ENCODE data around the gene LRRC10B. TPM values are rescaled to one million over a fixed set of nuclear protein-coding genes. Genes with fewer than 3 reads are reported as not detected.

Gene LRRC10B
- total RNA-seq, 1 donor, result under 0.01 TPM

- no peak for TF ChIP-seq CTCF (IDR thresholded peaks at IDR 0.05; ENCODE audit: extremely low read depth, low read depth, low read length)
- Histone ChIP-seq H3K9me3 (ENCODE audit: low read depth, low read length) (no peaks in the 10 kb centered on the region), H3K4me1 (ENCODE audit: insufficient read depth, low read length) (peaks cover 25% of the 10 kb centered on the region), H3K4me2 (ENCODE audit: insufficient read depth, low read length) (no peak overlapping the region), H3K27me3 (ENCODE audit: insufficient read depth, low read length) (peaks cover 2% of the 10 kb centered on the region), H3K79me2 (ENCODE audit: insufficient read depth, low read length) (no peaks in the 10 kb centered on the region), H3K4me3 (ENCODE audit: insufficient read depth, low read length) (no peak overlapping the region), H3K36me3 (ENCODE audit: insufficient read depth, low read length) (no peaks in the 10 kb centered on the region), H2AFZ (ENCODE audit: low read length) (no peak overlapping the region), H3K27ac (ENCODE audit: low read depth, low read length) (no peak overlapping the region), H4K20me1 (ENCODE audit: insufficient read depth, low read length) (no peaks in the 10 kb centered on the region)
- peak; percentile 77 for DNase-seq (ENCODE audit: insufficient read length, low spot score, missing footprints)
These were observed 40.6 kb downstream of the LRRC10B start for GRCh38 chr11:61549177-61549576.

DNA sequence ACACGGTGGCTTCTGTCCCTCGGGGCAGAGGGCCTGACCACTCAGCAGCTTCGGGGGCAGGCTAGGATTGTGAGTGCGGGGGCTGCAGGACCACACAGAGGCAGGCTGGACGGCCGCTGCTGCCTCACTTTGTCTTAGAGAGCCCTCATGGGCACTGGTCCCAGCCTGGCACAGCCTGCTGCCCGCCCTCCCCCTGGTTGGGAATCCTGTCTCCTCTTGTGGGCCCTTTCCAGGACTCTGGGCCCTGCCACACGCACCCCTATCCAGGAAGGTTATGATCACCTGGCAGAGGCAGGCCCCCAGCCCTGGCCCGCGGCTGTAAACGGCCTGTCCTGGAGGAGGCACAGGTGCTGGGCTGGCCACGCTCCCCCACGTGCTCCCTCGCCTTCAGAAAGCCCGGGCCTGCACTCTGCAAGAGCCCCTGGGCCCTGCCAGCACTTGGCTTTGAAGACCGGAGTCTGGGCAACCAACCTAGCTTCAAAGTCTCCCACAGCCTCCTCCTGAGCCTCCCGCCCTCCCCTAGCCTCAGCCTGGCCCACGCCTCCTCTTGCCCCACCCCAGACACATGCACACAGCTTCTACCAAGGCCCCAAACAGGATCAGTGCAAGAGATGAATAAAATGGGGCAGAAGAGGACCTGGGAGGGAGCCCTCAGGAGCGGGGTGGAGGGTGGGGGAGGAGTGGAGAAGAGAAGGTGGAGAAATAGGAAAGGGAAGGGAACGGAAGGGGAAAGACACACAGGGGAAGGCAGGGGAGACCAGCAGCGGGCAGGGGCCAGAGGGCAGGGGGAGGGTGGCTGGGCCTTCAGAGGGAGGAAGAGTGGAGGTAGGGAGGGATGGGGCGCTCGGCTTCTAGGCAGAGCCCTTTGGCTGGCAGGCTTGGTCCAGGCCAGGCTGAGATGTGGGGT, 41.4 kb downstream of the LRRC10B start:
- H3K27me3 ChIP-seq (ENCODE audit: insufficient read depth, low read length), result peaks cover 9% of the 10 kb centered on the region
- DNase-seq (ENCODE audit: insufficient read length, low spot score, missing footprints), result peak; percentile 90
- no peaks in the 10 kb centered on the region for H3K9me3 ChIP-seq (ENCODE audit: low read depth, low read length)
- H3K4me1 ChIP-seq (ENCODE audit: insufficient read depth, low read length), result peaks cover 17% of the 10 kb centered on the region
- H3K27ac ChIP-seq (ENCODE audit: low read depth, low read length), result no peak overlapping the region
- H4K20me1 ChIP-seq (ENCODE audit: insufficient read depth, low read length), result no peaks in the 10 kb centered on the region
- no peaks in the 10 kb centered on the region for H3K79me2 ChIP-seq (ENCODE audit: insufficient read depth, low read length)
- H3K4me2 ChIP-seq (ENCODE audit: insufficient read depth, low read length), result no peak overlapping the region
- no peak for TF ChIP-seq CTCF (IDR thresholded peaks at IDR 0.05; ENCODE audit: extremely low read depth, low read depth, low read length)
- H3K4me3 ChIP-seq (ENCODE audit: insufficient read depth, low read length), result no peak overlapping the region
- H3K36me3 ChIP-seq (ENCODE audit: insufficient read depth, low read length), result no peaks in the 10 kb centered on the region
- no peak overlapping the region for H2AFZ ChIP-seq (ENCODE audit: low read length)

GRCh38 chr11:61550665-61551227, 42.2 kb downstream of the LRRC10B start:
- Histone ChIP-seq H3K4me3 (ENCODE audit: insufficient read depth, low read length) (no peak overlapping the region), H3K4me2 (ENCODE audit: insufficient read depth, low read length) (no peak overlapping the region), H3K27me3 (ENCODE audit: insufficient read depth, low read length) (peaks cover 18% of the 10 kb centered on the region), H3K4me1 (ENCODE audit: insufficient read depth, low read length) (peaks cover 14% of the 10 kb centered on the region), H3K36me3 (ENCODE audit: insufficient read depth, low read length) (no peaks in the 10 kb centered on the region), H4K20me1 (ENCODE audit: insufficient read depth, low read length) (no peaks in the 10 kb centered on the region), H2AFZ (ENCODE audit: low read length) (no peak overlapping the region), H3K27ac (ENCODE audit: low read depth, low read length) (peak overlapping the region; percentile 53), H3K9me3 (ENCODE audit: low read depth, low read length) (no peaks in the 10 kb centered on the region), H3K79me2 (ENCODE audit: insufficient read depth, low read length) (no peaks in the 10 kb centered on the region)
- TF ChIP-seq CTCF (IDR thresholded peaks at IDR 0.05; ENCODE audit: extremely low read depth, low read depth, low read length), result no peak
- DNase-seq (ENCODE audit: insufficient read length, low spot score, missing footprints), result no peak

- H3K79me2 ChIP-seq (ENCODE audit: insufficient read depth, low read length), result no peaks in the 10 kb centered on the region
- peaks cover 26% of the 10 kb centered on the region for H3K27me3 ChIP-seq (ENCODE audit: insufficient read depth, low read length)
- H3K4me1 ChIP-seq (ENCODE audit: insufficient read depth, low read length), result peaks cover 18% of the 10 kb centered on the region
- no peak for TF ChIP-seq CTCF (IDR thresholded peaks at IDR 0.05; ENCODE audit: extremely low read depth, low read depth, low read length)
- peak overlapping the region; percentile 53 for H3K27ac ChIP-seq (ENCODE audit: low read depth, low read length)
- H2AFZ ChIP-seq (ENCODE audit: low read length), result peak overlapping the region; percentile 64
- H3K4me2 ChIP-seq (ENCODE audit: insufficient read depth, low read length), result peak overlapping the region; percentile 64
- no peaks in the 10 kb centered on the region for H3K36me3 ChIP-seq (ENCODE audit: insufficient read depth, low read length)
- DNase-seq (ENCODE audit: insufficient read length, low spot score, missing footprints), result peak; percentile 99
- H3K4me3 ChIP-seq (ENCODE audit: insufficient read depth, low read length), result peak overlapping the region; percentile 55
- no peaks in the 10 kb centered on the region for H4K20me1 ChIP-seq (ENCODE audit: insufficient read depth, low read length)
- no peaks in the 10 kb centered on the region for H3K9me3 ChIP-seq (ENCODE audit: low read depth, low read length)
These were observed 43.1 kb downstream of the LRRC10B start for GRCh38 chr11:61551634-61552033.
